ENCODE results near the gene TBL1XR1. TPM values are rescaled to one million over a fixed set of nuclear protein-coding genes. Genes with fewer than 3 reads are reported as not detected.

The TBL1XR1 gene
- total RNA-seq, 1 experiment from 2014 or later = 127 TPM

GRCh38 chr3:177053107-177053506 lies 144.2 kb downstream of the TBL1XR1 start:
- Mint-ChIP-seq H3K27me3 (ENCODE audit: insufficient read depth, unreplicated experiment) (no peaks in the 10 kb centered on the region), H3K9me3 (ENCODE audit: unreplicated experiment) (no peaks in the 10 kb centered on the region), H3K4me3 (ENCODE audit: unreplicated experiment) (no peak overlapping the region), H3K36me3 (ENCODE audit: insufficient read depth, unreplicated experiment) (peaks cover 18% of the 10 kb centered on the region), H3K4me1 (ENCODE audit: low read depth, unreplicated experiment) (peaks cover 6% of the 10 kb centered on the region), H3K27ac (ENCODE audit: unreplicated experiment) (no peak overlapping the region)
- ChIA-PET CTCF (no interaction called here), POLR2A (interaction anchor here (0.8 kb wide), 1 partner anchor 285 kb away, joined by 3 read pairs; no protein-coding TSS in a partner anchor)
- intact Hi-C loops (cut with micrococcal nuclease; ENCODE audit: unreplicated experiment) = loop anchor here (10.0 kb wide), 1 partner anchor 1332 kb away; no protein-coding TSS in a partner anchor
- H3K9me3 ChIP-seq = no peaks in the 10 kb centered on the region
- H3K36me3 ChIP-seq (ENCODE audit: control insufficient read depth, insufficient read depth, low read length) = peaks cover 2% of the 10 kb centered on the region
- no peak for DNase-seq
- no peaks in the 10 kb centered on the region for H3K27me3 ChIP-seq (replicated peaks; ENCODE audit: control insufficient read depth, insufficient read depth, low read length)
- H3K4me1 ChIP-seq = no peaks in the 10 kb centered on the region
- no peak for TF ChIP-seq CTCF (IDR thresholded peaks at IDR 0.05; ENCODE audit: insufficient read depth in 1 of 2, low read depth in 1 of 2, low read length in 1 of 2, severe bottlenecking in 1 of 2, unreplicated experiment in 1 of 2)
- H3K4me3 ChIP-seq (ENCODE audit: low read depth, low read length) = no peak overlapping the region
- no TSS peak for BruUV-seq (replicated peaks)

- peaks cover 28% of the 10 kb centered on the region for H3K36me3 Mint-ChIP-seq (ENCODE audit: insufficient read depth, unreplicated experiment)
- BruUV-seq (replicated peaks) = no TSS peak
- no peak for TF ChIP-seq CTCF (IDR thresholded peaks at IDR 0.05; ENCODE audit: insufficient read depth in 1 of 2, low read depth in 1 of 2, low read length in 1 of 2, severe bottlenecking in 1 of 2, unreplicated experiment in 1 of 2)
Measured at GRCh38 chr3:177051411-177051810, 145.9 kb downstream of the TBL1XR1 start.

GRCh38 chr3:177050501-177051237 lies 146.6 kb downstream of the TBL1XR1 start:
- Mint-ChIP-seq H3K9me3 (ENCODE audit: unreplicated experiment) (no peaks in the 10 kb centered on the region), H3K27ac (ENCODE audit: unreplicated experiment) (no peak overlapping the region), H3K4me1 (ENCODE audit: low read depth, unreplicated experiment) (peaks cover 6% of the 10 kb centered on the region), H3K27me3 (ENCODE audit: insufficient read depth, unreplicated experiment) (no peaks in the 10 kb centered on the region), H3K36me3 (ENCODE audit: insufficient read depth, unreplicated experiment) (peaks cover 33% of the 10 kb centered on the region), H3K4me3 (ENCODE audit: unreplicated experiment) (no peak overlapping the region)
- no TSS peak for BruUV-seq (replicated peaks)
- H3K4me3 ChIP-seq (ENCODE audit: low read depth, low read length) = no peak overlapping the region
- ChIA-PET POLR2A (no interaction called here), CTCF (interaction anchor here (1.7 kb wide), 1 partner anchor 1335 kb away, joined by 6 read pairs; no protein-coding TSS in a partner anchor)
- peak; percentile 18 to 38 for TF ChIP-seq CTCF (IDR thresholded peaks at IDR 0.05; ENCODE audit: insufficient read depth in 1 of 2, low read depth in 1 of 2, low read length in 1 of 2, severe bottlenecking in 1 of 2, unreplicated experiment in 1 of 2)
- no peaks in the 10 kb centered on the region for H3K4me1 ChIP-seq
- peaks cover 2% of the 10 kb centered on the region for H3K36me3 ChIP-seq (ENCODE audit: control insufficient read depth, insufficient read depth, low read length)
- H3K27me3 ChIP-seq (replicated peaks; ENCODE audit: control insufficient read depth, insufficient read depth, low read length) = no peaks in the 10 kb centered on the region
- peak in 1 of 2 experiments; percentile 17 for DNase-seq
- intact Hi-C loops (cut with micrococcal nuclease; ENCODE audit: unreplicated experiment) = loop anchor here (1.0 to 10.0 kb wide), 6 partner anchors 144 to 1334 kb away; no protein-coding TSS in a partner anchor
- no peaks in the 10 kb centered on the region for H3K9me3 ChIP-seq

More at GRCh38 chr3:177051411-177051810, 145.9 kb downstream of the TBL1XR1 start:
- Histone ChIP-seq H3K4me3 (ENCODE audit: low read depth, low read length) (no peak overlapping the region), H3K27me3 (replicated peaks; ENCODE audit: control insufficient read depth, insufficient read depth, low read length) (no peaks in the 10 kb centered on the region), H3K9me3 (no peaks in the 10 kb centered on the region), H3K36me3 (ENCODE audit: control insufficient read depth, insufficient read depth, low read length) (peaks cover 2% of the 10 kb centered on the region), H3K4me1 (no peaks in the 10 kb centered on the region)
- no peak for DNase-seq
- Mint-ChIP-seq H3K9me3 (ENCODE audit: unreplicated experiment) (no peaks in the 10 kb centered on the region), H3K4me1 (ENCODE audit: low read depth, unreplicated experiment) (peaks cover 6% of the 10 kb centered on the region), H3K27me3 (ENCODE audit: insufficient read depth, unreplicated experiment) (no peaks in the 10 kb centered on the region), H3K4me3 (ENCODE audit: unreplicated experiment) (no peak overlapping the region), H3K27ac (ENCODE audit: unreplicated experiment) (no peak overlapping the region)
- CTCF ChIA-PET = interaction anchor here (0.6 to 1.7 kb wide), 4 partner anchors 309 to 1334 kb away, joined by 3 to 7 read pairs (median 5); no protein-coding TSS in a partner anchor
- intact Hi-C loops (cut with micrococcal nuclease; ENCODE audit: unreplicated experiment) = loop anchor here (1.0 to 10.0 kb wide), 5 partner anchors 143 to 1333 kb away; no protein-coding TSS in a partner anchor
- POLR2A ChIA-PET = no interaction called here
